ENCODE measurements around the gene ANKZF1.
A peak's percentile ranks its signal among the peaks of the same experiment; 100 is the strongest.

ANKZF1 gene

DNA sequence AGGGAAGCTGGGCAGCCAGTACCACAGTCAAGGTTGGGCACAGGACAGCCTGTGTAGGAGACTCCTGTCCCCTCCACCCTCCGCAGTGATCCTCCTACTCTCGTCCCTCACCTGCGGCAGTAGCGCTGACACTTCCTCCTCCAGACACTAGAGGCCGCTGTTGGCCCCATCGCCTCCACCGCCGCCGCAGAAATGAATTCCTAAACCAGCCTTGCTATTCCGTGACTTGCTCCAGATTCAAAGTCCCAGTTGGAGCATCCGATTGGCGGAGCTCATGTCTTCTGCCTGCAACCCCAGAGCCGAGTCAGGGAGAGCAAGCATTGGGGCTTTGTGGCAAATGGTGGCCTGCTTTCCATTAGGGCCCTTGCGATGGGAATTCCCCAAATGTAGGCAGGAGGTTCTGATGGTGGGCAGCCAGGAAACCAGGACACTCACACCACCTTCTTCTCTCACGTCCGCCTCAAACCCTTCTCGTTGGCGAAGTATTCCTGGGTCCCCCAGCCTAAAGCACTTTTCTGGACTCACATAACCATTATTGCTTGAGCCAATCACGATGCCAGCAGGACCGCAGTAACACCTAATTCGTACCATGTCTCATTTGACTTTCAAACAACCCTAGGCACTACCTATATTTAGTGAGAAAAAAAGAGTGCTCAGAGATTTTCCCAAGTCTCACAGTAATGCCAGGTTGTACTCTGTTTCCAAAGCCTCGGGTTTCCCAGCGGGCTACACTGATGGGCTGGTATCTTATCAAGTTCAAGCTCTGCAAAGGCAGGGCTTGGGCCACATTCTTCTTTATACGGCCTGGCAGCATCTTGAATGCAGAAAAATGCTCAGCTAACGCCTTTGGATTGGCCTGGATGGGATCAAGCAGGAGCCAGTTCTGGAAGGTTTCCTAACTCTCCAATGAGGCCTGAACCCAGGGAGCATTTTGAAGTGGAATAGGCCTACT is 48.4 kb downstream of the ANKZF1 start:
- peak; percentile 33 for DNase-seq (ENCODE audit: low read depth, low spot score)
- CTCF ChIA-PET: interaction anchor here (0.6 to 21.6 kb wide), 41 partner anchors 10 to 252 kb away, joined by 3 to 691 read pairs (median 5); partner anchors contain the start of genes CNPPD1, GLB1L, RESP18 and STK16
- no peak overlapping the region for H3K4me3 ChIP-seq (ENCODE audit: low read depth, low read length)
- POLR2A ChIA-PET: interaction anchor here (0.6 to 3.1 kb wide), 10 partner anchors 16 to 101 kb away, joined by 3 to 17 read pairs (median 5); partner anchors contain the start of genes ABCB6, ANKZF1, CNPPD1 and GLB1L
- peak; percentile 94 for TF ChIP-seq CTCF (IDR thresholded peaks at IDR 0.05; ENCODE audit: insufficient read depth, low read length, missing control alignments)

DNA sequence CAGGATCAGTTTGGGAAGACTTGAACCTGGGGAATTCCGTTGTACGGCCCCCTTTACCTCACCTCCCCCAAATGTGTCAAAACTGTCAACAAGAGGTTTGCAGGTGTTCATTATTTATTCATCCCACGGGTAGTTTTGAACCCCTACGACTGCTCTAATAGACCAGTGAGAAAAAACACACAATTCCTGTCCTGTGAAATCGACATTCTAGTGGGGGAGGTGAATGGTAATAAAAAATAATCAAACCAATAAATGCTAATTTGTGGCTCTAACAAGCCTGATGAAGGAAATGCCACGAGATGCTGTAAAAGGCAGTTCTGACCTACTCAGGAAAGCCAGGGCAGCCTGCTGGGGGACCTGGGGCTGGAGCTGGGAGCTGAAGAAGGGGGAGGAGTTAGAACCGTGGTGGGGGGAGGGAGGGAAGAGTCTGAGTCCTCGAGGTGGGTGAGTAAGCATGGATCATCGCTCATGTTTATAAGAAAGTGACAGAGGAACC is 49.1 kb downstream of the ANKZF1 start:
- peak overlapping the region; percentile 41 for H3K4me3 ChIP-seq (ENCODE audit: low read depth, low read length)
- TF ChIP-seq CTCF (IDR thresholded peaks at IDR 0.05; ENCODE audit: insufficient read depth, low read length, missing control alignments): no peak
- CTCF ChIA-PET: interaction anchor here (0.6 to 21.6 kb wide), 24 partner anchors 10 to 251 kb away, joined by 3 to 691 read pairs (median 6); partner anchors contain the start of genes CNPPD1, GLB1L, STK16 and TUBA4B
- POLR2A ChIA-PET: interaction anchor here (0.6 to 3.1 kb wide), 13 partner anchors 10 to 102 kb away, joined by 3 to 17 read pairs (median 5); partner anchors contain the start of genes ABCB6, ANKZF1, CNPPD1 and GLB1L
- no peak for DNase-seq (ENCODE audit: low read depth, low spot score)

DNA sequence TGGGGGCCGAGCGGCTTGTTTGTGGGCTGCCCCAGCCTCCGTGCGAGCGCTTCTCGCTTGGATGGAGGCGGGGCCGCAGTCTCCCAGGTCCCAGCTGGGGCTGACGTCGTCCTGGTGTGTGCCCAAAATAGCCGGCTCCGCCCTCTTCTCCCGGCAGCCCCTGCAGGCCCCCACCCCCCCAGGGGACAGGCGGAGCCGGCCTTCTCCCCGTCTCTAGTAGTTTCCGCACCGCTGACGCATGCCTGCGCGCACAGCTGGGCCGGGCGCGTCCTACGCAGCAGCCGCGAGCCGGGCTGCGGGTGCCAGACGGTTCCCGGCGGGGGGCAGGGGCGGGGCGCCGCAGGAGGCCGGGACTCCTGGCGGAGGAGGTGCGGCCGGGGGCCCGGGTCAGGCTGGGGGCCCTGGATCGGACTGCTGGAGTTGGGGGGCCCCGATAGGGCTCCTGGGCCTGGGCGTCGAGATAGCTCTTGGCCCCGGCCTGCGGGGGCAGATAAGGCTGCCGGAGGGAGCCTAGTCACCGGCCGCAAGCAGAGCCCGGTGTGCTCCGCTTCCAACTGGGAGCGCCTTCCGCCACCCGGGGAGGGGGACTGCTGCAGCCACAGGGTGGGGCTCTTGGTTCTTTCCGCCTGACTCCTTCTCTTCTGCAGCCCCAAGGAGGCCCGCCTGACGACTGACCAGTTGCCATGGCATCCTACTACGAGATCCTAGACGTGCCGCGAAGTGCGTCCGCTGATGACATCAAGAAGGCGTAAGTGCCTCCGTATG is 49.7 kb downstream of the ANKZF1 start, which contains the start of gene DNAJB2:
DNAJB2 (plus strand) TSS at position 216 of the 765 bp plus-strand sequence; CDS start at position 684, 468 bp downstream.
- POLR2A ChIA-PET: interaction anchor here (0.6 to 3.1 kb wide), 13 partner anchors 9 to 103 kb away, joined by 3 to 17 read pairs (median 4); partner anchors contain the start of genes ABCB6, ANKZF1, CNPPD1 and GLB1L

GRCh38 chr2:219279916-219280516 is 50.4 kb downstream of the ANKZF1 start:
- no peak for TF ChIP-seq CTCF (IDR thresholded peaks at IDR 0.05; ENCODE audit: insufficient read depth, low read length, missing control alignments)
- DNase-seq (ENCODE audit: low read depth, low spot score): no peak
- POLR2A ChIA-PET: interaction anchor here (0.7 to 3.1 kb wide), 5 partner anchors 10 to 86 kb away, joined by 3 to 17 read pairs (median 3); partner anchors contain the start of genes GLB1L and STK16
- peak overlapping the region; percentile 78 for H3K4me3 ChIP-seq (ENCODE audit: low read depth, low read length)
- CTCF ChIA-PET: interaction anchor here (1.0 to 21.6 kb wide), 8 partner anchors 12 to 250 kb away, joined by 3 to 691 read pairs (median 6); partner anchors contain the start of gene CNPPD1

More for the DNA sequence above, 49.7 kb downstream of the ANKZF1 start, which contains the start of gene DNAJB2:
- H3K4me3 ChIP-seq (ENCODE audit: low read depth, low read length): peak within 1 kb of the TSS; percentile 78
- DNase-seq (ENCODE audit: low read depth, low spot score): peak; percentile 93
- CTCF ChIA-PET: interaction anchor here (0.9 to 21.6 kb wide), 15 partner anchors 11 to 250 kb away, joined by 3 to 691 read pairs (median 7); partner anchors contain the start of gene TUBA4B
- TF ChIP-seq CTCF (IDR thresholded peaks at IDR 0.05; ENCODE audit: insufficient read depth, low read length, missing control alignments): peak; percentile 2

DNA sequence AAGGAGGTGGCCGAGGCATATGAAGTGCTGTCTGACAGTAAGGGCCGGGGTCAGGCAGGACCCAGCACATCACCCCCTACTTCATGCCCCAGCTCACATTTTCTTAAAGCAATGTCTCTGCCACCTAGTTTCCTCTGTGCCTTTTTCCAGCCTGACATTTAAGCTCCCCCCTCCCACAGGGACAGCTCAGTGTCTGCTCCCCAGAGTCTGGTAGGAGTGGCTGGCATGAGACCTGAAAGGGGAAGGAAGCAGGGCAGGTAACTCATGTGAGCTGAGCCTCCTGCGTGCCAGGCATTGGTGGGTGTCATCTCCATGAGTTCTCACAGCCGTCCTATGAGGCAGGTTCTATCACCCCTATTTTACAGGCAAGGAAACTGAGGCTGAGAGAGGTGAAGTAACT is 51.0 kb downstream of the ANKZF1 start:
- no peak for DNase-seq (ENCODE audit: low read depth, low spot score)
- ChIA-PET POLR2A (interaction anchor here (0.7 kb wide), 1 partner anchor 11 kb away, joined by 3 read pairs; no protein-coding TSS in a partner anchor), CTCF (interaction anchor here (1.0 to 21.6 kb wide), 7 partner anchors 14 to 249 kb away, joined by 3 to 691 read pairs (median 7); partner anchors contain the start of gene CNPPD1)
- TF ChIP-seq CTCF (IDR thresholded peaks at IDR 0.05; ENCODE audit: insufficient read depth, low read length, missing control alignments): no peak
- H3K4me3 ChIP-seq (ENCODE audit: low read depth, low read length): peak overlapping the region; percentile 78

Data from AG04449 (cell line).